BE2C (cell line): ENCODE data around the gene EMID1.

ENCODE experiments used
- DNase-seq: peaks from one replicate; pipeline ENCODE4 v3.0.0-alpha.2; 2020
- H3K27me3 ChIP-seq: fragments of 250-450 bp; sonication (Bioruptor Pico); 2 replicates; pipeline ENCODE4 v1.5.1; 2020; ENCODE audit warnings: mild to moderate bottlenecking
- H3K36me3 ChIP-seq: fragments of 250-450 bp; sonication (Bioruptor Pico); 2 replicates; pipeline ENCODE4 v1.5.1; 2020; ENCODE audit warnings: mild to moderate bottlenecking
- H3K4me1 ChIP-seq: fragments of 250-450 bp; sonication (Bioruptor Pico); 2 replicates; pipeline ENCODE4 v1.5.1; 2020
- H3K4me3 ChIP-seq: 2 replicates; pipeline ENCODE4 v1.5.1; 2011; ENCODE audit warnings: low read depth, low read length
- H3K9me3 ChIP-seq: fragments of 250-450 bp; sonication (Bioruptor Pico); 2 replicates; pipeline ENCODE4 v1.5.1; 2020
- CTCF ChIP-seq: IDR thresholded peaks from 2 replicates; pipeline ENCODE4 v1.5.1; 2012; ENCODE audit warnings: mild to moderate bottlenecking, low read depth, low read length

The EMID1 gene

GRCh38 chr22:29165321-29166060 lies 40.2 kb upstream of the EMID1 start:
- H3K36me3 ChIP-seq = no peaks in the 10 kb centered on the region
- H3K4me3 ChIP-seq = no peak overlapping the region
- H3K9me3 ChIP-seq = no peaks in the 10 kb centered on the region
- no peak for TF ChIP-seq CTCF
- no peaks in the 10 kb centered on the region for H3K27me3 ChIP-seq
- no peak for DNase-seq
- no peaks in the 10 kb centered on the region for H3K4me1 ChIP-seq

- H3K4me1 ChIP-seq = no peaks in the 10 kb centered on the region
- H3K9me3 ChIP-seq = no peaks in the 10 kb centered on the region
- no peak for TF ChIP-seq CTCF
- H3K27me3 ChIP-seq = no peaks in the 10 kb centered on the region
- no peak overlapping the region for H3K4me3 ChIP-seq
- no peaks in the 10 kb centered on the region for H3K36me3 ChIP-seq
- DNase-seq = no peak
These were observed 39.5 kb upstream of the EMID1 start for GRCh38 chr22:29166180-29166579.

GRCh38 chr22:29167032-29167911 lies 38.4 kb upstream of the EMID1 start:
- no peaks in the 10 kb centered on the region for H3K27me3 ChIP-seq
- no peaks in the 10 kb centered on the region for H3K36me3 ChIP-seq
- H3K4me1 ChIP-seq = no peaks in the 10 kb centered on the region
- no peak for DNase-seq
- TF ChIP-seq CTCF = no peak
- no peaks in the 10 kb centered on the region for H3K9me3 ChIP-seq
- no peak overlapping the region for H3K4me3 ChIP-seq

- no peaks in the 10 kb centered on the region for H3K9me3 ChIP-seq
- TF ChIP-seq CTCF = no peak
- no peak for DNase-seq
- no peaks in the 10 kb centered on the region for H3K27me3 ChIP-seq
- no peak overlapping the region for H3K4me3 ChIP-seq
- no peaks in the 10 kb centered on the region for H3K36me3 ChIP-seq
- no peaks in the 10 kb centered on the region for H3K4me1 ChIP-seq
These were observed 34.0 kb upstream of the EMID1 start for GRCh38 chr22:29171721-29172120.

- DNase-seq = no peak
- Histone ChIP-seq H3K9me3 (no peaks in the 10 kb centered on the region), H3K4me3 (no peak overlapping the region), H3K4me1 (no peaks in the 10 kb centered on the region), H3K27me3 (no peaks in the 10 kb centered on the region), H3K36me3 (no peaks in the 10 kb centered on the region)
- no peak for TF ChIP-seq CTCF
These were observed 33.5 kb upstream of the EMID1 start for GRCh38 chr22:29172216-29172615.
